ENCODE data around the gene OSR1.

- TF ChIP-seq YY1 (IDR thresholded peaks at IDR 0.05; ENCODE audit: low read depth) (no peak), POLR2AphosphoS5 (IDR thresholded peaks at IDR 0.05; ENCODE audit: low read depth, low read length) (no peak), CHD2 (IDR thresholded peaks at IDR 0.05; ENCODE audit: low read length, partially characterized antibody) (no peak), CTCF (IDR thresholded peaks at IDR 0.05) (no peak), REST (IDR thresholded peaks at IDR 0.05; ENCODE audit: low read depth, low read length) (no peak), NFIC (IDR thresholded peaks at IDR 0.05; ENCODE audit: borderline replicate concordance) (no peak), JUND (IDR thresholded peaks at IDR 0.05) (no peak), MAX (IDR thresholded peaks at IDR 0.05; ENCODE audit: low read depth) (no peak), FOXJ3 (CRISPR knock-in tag; IDR thresholded peaks at IDR 0.05) (no peak), USF1 (IDR thresholded peaks at IDR 0.05; ENCODE audit: borderline replicate concordance, low read depth) (no peak), IRF3 (IDR thresholded peaks at IDR 0.05; ENCODE audit: low read depth, low read length) (no peak), GABPA (IDR thresholded peaks at IDR 0.05; ENCODE audit: low read depth) (no peak), NRF1 (IDR thresholded peaks at IDR 0.05; ENCODE audit: low read depth, low read length) (no peak), SIN3A (IDR thresholded peaks at IDR 0.05; ENCODE audit: borderline replicate concordance, low read depth, low read length) (no peak)
These were observed 39.4 kb downstream of the OSR1 start for GRCh38 chr2:19319064-19319463.

Data from SK-N-SH (cell line).